GM21825 (cell line): Measurements from ENCODE around the gene MBNL3.

Experiments
- ATAC-seq: cut with Tn5 transposase; IDR thresholded peaks from one replicate; pipeline ENCODE4 v1.9.1; 2021; ENCODE audit warnings: mild to moderate bottlenecking, moderate library complexity; ENCODE audit not compliant: unreplicated experiment

The MBNL3 gene

GRCh38 chrX:132488819-132489577, at the start of gene MBNL3:
Gene MBNL3, minus strand, starts transcription at chrX:132489038. Its CDS starts 49,427 bp downstream, at chrX:132439611.
- ATAC-seq = peak; percentile 40

GRCh38 chrX:132533409-132533808, 44.6 kb upstream of the MBNL3 start:
- no peak for ATAC-seq

- no peak for ATAC-seq
These were observed 44.1 kb upstream of the MBNL3 start for GRCh38 chrX:132532913-132533312.

- no peak for ATAC-seq
These were observed 43.3 kb upstream of the MBNL3 start for GRCh38 chrX:132532097-132532496.

GRCh38 chrX:132520792-132521191, 32.0 kb upstream of the MBNL3 start:
- no peak for ATAC-seq

- ATAC-seq = no peak
These were observed 31.4 kb upstream of the MBNL3 start for GRCh38 chrX:132520213-132520612.

GRCh38 chrX:132518401-132518800, 29.6 kb upstream of the MBNL3 start:
- no peak for ATAC-seq

GRCh38 chrX:132508834-132509233, 20.0 kb upstream of the MBNL3 start:
- no peak for ATAC-seq

GRCh38 chrX:132505116-132505515, 16.3 kb upstream of the MBNL3 start:
- no peak for ATAC-seq

- ATAC-seq = no peak
These were observed 15.6 kb upstream of the MBNL3 start for GRCh38 chrX:132504417-132504816.

- ATAC-seq = no peak
These were observed 12.8 kb upstream of the MBNL3 start for GRCh38 chrX:132501606-132502005.

GRCh38 chrX:132497432-132497831, 8.6 kb upstream of the MBNL3 start:
- ATAC-seq = no peak

- ATAC-seq = no peak
These were observed 4.3 kb upstream of the MBNL3 start for GRCh38 chrX:132493095-132493494.

- peak; percentile 34 for ATAC-seq
These were observed 2.4 kb upstream of the MBNL3 start for GRCh38 chrX:132491191-132491590.

- ATAC-seq = peak; percentile 34
These were observed 961 bp upstream of the MBNL3 start for GRCh38 chrX:132489578-132490419.

GRCh38 chrX:132488180-132488705, 595 bp downstream of the MBNL3 start:
- ATAC-seq = no peak

GRCh38 chrX:132486599-132487178, 2.1 kb downstream of the MBNL3 start:
- ATAC-seq = no peak

- ATAC-seq = no peak
These were observed 4.9 kb downstream of the MBNL3 start for GRCh38 chrX:132483951-132484350.

- no peak for ATAC-seq
These were observed 5.3 kb downstream of the MBNL3 start for GRCh38 chrX:132483488-132483887.

GRCh38 chrX:132482632-132483031, 6.2 kb downstream of the MBNL3 start:
- ATAC-seq = no peak

- no peak for ATAC-seq
These were observed 7.4 kb downstream of the MBNL3 start for GRCh38 chrX:132481449-132481848.
